ENCODE measurements around the gene AIFM2. TPM values are rescaled to one million over a fixed set of nuclear protein-coding genes. Genes with fewer than 3 reads are reported as not detected.

The AIFM2 gene
- total and polyA plus RNA-seq, 10 of the 15 experiments (the other 5 are each of a cell fraction or from before 2014, with no cell fraction given): 4.5 to 30.8 (median 15.6) TPM

GRCh38 chr10:70067586-70067985 lies 65.0 kb downstream of the AIFM2 start:
- ATAC-seq (no peak), FAIRE-seq (no peak)
- SMC1A ChIA-PET (ENCODE audit: uncharacterized antibody, unreplicated experiment): interaction anchor here (1.5 kb wide), 1 partner anchor 11 kb away, joined by 3 read pairs; no protein-coding TSS in a partner anchor

More at GRCh38 chr10:70067586-70067985, 65.0 kb downstream of the AIFM2 start:
- intact Hi-C loops (cut with micrococcal nuclease; ENCODE audit: unreplicated experiment): no loop called here
- ChIA-PET RAD21 (ENCODE audit: unreplicated experiment) (interaction anchor here (0.7 kb wide), 1 partner anchor 17 kb away, joined by 3 read pairs; no protein-coding TSS in a partner anchor), POLR2A (no interaction called here), CTCF (no interaction called here)
- in situ Hi-C loops (cut with MboI): no loop called here
- BruUV-seq (replicated peaks): no TSS peak
- H3K36me3 ChIP-seq (ENCODE audit: control insufficient read depth in 2 of 2, insufficient read depth in 2 of 2, low read length in 1 of 2): no peaks in the 10 kb centered on the region
- no peak for TF ChIP-seq PBX3 (IDR thresholded peaks at IDR 0.05; ENCODE audit: insufficient replicate concordance, low read depth, low read length)
- TF ChIP-seq ATF2 (IDR thresholded peaks at IDR 0.05; ENCODE audit: low read length): no peak
- no peak for TF ChIP-seq WRNIP1 (IDR thresholded peaks at IDR 0.05; ENCODE audit: borderline replicate concordance, low read depth, low read length)
- no peak for TF ChIP-seq ETV6 (conservative IDR thresholded peaks at IDR 0.05 in 1 of 2, IDR thresholded peaks at IDR 0.05 in 1 of 2; ENCODE audit: borderline replicate concordance in 1 of 2, low read depth in 1 of 2)
- no peak for TF ChIP-seq PKNOX1 (IDR thresholded peaks at IDR 0.05)
- no peak for TF ChIP-seq TCF7 (IDR thresholded peaks at IDR 0.05; ENCODE audit: borderline replicate concordance)
- TF ChIP-seq, protein P1, sequence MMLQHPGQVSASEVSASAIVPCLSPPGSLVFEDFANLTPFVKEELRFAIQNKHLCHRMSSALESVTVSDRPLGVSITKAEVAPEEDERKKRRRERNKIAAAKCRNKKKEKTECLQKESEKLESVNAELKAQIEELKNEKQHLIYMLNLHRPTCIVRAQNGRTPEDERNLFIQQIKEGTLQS (IDR thresholded peaks at IDR 0.05; ENCODE audit: borderline replicate concordance, extremely low read depth, low read depth, low read length): no peak
- TF ChIP-seq RAD51 (IDR thresholded peaks at IDR 0.05): no peak
- TF ChIP-seq EP300 (IDR thresholded peaks at IDR 0.05; ENCODE audit: borderline replicate concordance in 1 of 2, control insufficient read depth in 1 of 2, low read depth in 2 of 2, low read length in 2 of 2): no peak
- TF ChIP-seq, protein P2, sequence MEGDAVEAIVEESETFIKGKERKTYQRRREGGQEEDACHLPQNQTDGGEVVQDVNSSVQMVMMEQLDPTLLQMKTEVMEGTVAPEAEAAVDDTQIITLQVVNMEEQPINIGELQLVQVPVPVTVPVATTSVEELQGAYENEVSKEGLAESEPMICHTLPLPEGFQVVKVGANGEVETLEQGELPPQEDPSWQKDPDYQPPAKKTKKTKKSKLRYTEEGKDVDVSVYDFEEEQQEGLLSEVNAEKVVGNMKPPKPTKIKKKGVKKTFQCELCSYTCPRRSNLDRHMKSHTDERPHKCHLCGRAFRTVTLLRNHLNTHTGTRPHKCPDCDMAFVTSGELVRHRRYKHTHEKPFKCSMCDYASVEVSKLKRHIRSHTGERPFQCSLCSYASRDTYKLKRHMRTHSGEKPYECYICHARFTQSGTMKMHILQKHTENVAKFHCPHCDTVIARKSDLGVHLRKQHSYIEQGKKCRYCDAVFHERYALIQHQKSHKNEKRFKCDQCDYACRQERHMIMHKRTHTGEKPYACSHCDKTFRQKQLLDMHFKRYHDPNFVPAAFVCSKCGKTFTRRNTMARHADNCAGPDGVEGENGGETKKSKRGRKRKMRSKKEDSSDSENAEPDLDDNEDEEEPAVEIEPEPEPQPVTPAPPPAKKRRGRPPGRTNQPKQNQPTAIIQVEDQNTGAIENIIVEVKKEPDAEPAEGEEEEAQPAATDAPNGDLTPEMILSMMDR (IDR thresholded peaks at IDR 0.05 in 2 of 3, conservative IDR thresholded peaks at IDR 0.05 in 1 of 3; ENCODE audit: control insufficient read depth in 2 of 3, extremely low read depth in 1 of 3, insufficient read depth in 1 of 3, low read depth in 3 of 3, low read length in 3 of 3): no peak
- TF ChIP-seq NFXL1 (IDR thresholded peaks at IDR 0.05; ENCODE audit: borderline replicate concordance): no peak
- H4K20me1 ChIP-seq (ENCODE audit: control insufficient read depth, insufficient read depth): no peaks in the 10 kb centered on the region
- H3K27me3 ChIP-seq (replicated peaks in 1 of 2; ENCODE audit: control insufficient read depth in 2 of 2, insufficient read depth in 2 of 2, low read length in 1 of 2): peaks cover 0 to 2% of the 10 kb centered on the region in 2 experiments; a peak in 2 of 4 replicates
- 38% methylated on average over 2 of the region's 2 CpGs for WGBS (ENCODE audit: insufficient coverage, insufficient replicate concordance, low lambda C conversion rate, missing lambda C conversion rate)
- no peaks in the 10 kb centered on the region for H3K9me3 ChIP-seq (replicated peaks; ENCODE audit: control insufficient read depth, insufficient read depth, low read length)
- H2AFZ ChIP-seq (ENCODE audit: control insufficient read depth, low read depth, low read length): no peak overlapping the region
- H3K4me1 ChIP-seq (ENCODE audit: control insufficient read depth, insufficient read depth, low read length): no peaks in the 10 kb centered on the region
- no peak overlapping the region for H3K27ac ChIP-seq (ENCODE audit: control insufficient read depth, insufficient read depth)
- no peak for DNase-seq (ENCODE audit: low read depth, low spot score)
- no peak overlapping the region for H3K4me2 ChIP-seq (ENCODE audit: control insufficient read depth, insufficient read depth)
- no peak overlapping the region for H3K4me3 ChIP-seq
- no peaks in the 10 kb centered on the region for H3K79me2 ChIP-seq (ENCODE audit: control insufficient read depth, insufficient read depth, low read length)
- H3K9ac ChIP-seq (ENCODE audit: control insufficient read depth, insufficient read depth, low read length): no peak overlapping the region

Measured in GM12878 (cell line).